WTC11 (cell line): Measurements from ENCODE around the gene TRPV2. TPM values are rescaled to one million over a fixed set of nuclear protein-coding genes. Genes with fewer than 3 reads are reported as not detected.

Experiments used
- ATAC-seq: fragments of 200-7000 bp; cut with Tn5 transposase; 2 replicates; pipeline ENCODE4 v1.10.0; 2021; ENCODE audit warnings: mild to moderate bottlenecking, moderate library complexity
- CTCF ChIA-PET: fragments of 300-600 bp; sonication (Branson Sonifier 250); formaldehyde crosslinking; loops from one replicate; lab custom pipeline; 2021; ENCODE audit warnings: antibody characterized with exemption; lab: Charles Lee
- POLR2A ChIA-PET: fragments of 350-600 bp; sonication (Branson Sonifier 250); formaldehyde crosslinking; loops from one replicate; lab custom pipeline; 2021; ENCODE audit warnings: antibody characterized with exemption; lab: Charles Lee
- DNase-seq: peaks from one replicate; pipeline ENCODE4 v3.0.0; 2021; ENCODE audit warnings: low spot score
- H3K27ac Mint-ChIP-seq: 2 replicates; pipeline ENCODE4 v1.8.0; 2021; ENCODE audit warnings: mixed read lengths
- H3K27me3 Mint-ChIP-seq: 2 replicates; pipeline ENCODE4 v1.8.0; 2021; ENCODE audit warnings: low read depth, mild to moderate bottlenecking, moderate library complexity, mixed read lengths
- H3K36me3 Mint-ChIP-seq: 2 replicates; pipeline ENCODE4 v1.8.0; 2021; ENCODE audit warnings: mixed read lengths
- H3K4me1 Mint-ChIP-seq: 2 replicates; pipeline ENCODE4 v1.8.0; 2022; ENCODE audit warnings: mixed read lengths
- H3K4me3 Mint-ChIP-seq: 2 replicates; pipeline ENCODE4 v1.8.0; 2021; ENCODE audit warnings: mild to moderate bottlenecking, moderate library complexity, mixed read lengths
- H3K9me3 Mint-ChIP-seq: 2 replicates; pipeline ENCODE4 v1.8.0; 2021; ENCODE audit warnings: mixed read lengths
- ATF1 ChIP-seq: sonication (generic); formaldehyde crosslinking; IDR thresholded peaks from 2 replicates; pipeline ENCODE4 v1.8.1; 2023; ENCODE audit warnings: mild to moderate bottlenecking, moderate library complexity, missing genetic modification reagents
- CREM ChIP-seq: sonication (generic); formaldehyde crosslinking; IDR thresholded peaks from 2 replicates; pipeline ENCODE4 v1.8.1; 2022; ENCODE audit warnings: mild to moderate bottlenecking, missing genetic modification reagents, moderate library complexity
- ESRRA ChIP-seq: sonication (generic); formaldehyde crosslinking; IDR thresholded peaks from 2 replicates; pipeline ENCODE4 v1.8.1; 2022; ENCODE audit warnings: mild to moderate bottlenecking, missing genetic modification reagents, borderline replicate concordance
- FOXJ3 ChIP-seq: sonication (generic); formaldehyde crosslinking; IDR thresholded peaks from 2 replicates; pipeline ENCODE4 v1.9.0; 2021; ENCODE audit warnings: missing genetic modification reagents, mild to moderate bottlenecking, borderline replicate concordance
- GRHL2 ChIP-seq: fragments of 250-450 bp; sonication (Bioruptor Pico); IDR thresholded peaks from 2 replicates; pipeline ENCODE4 v1.8.0; 2022; ENCODE audit warnings: mild to moderate bottlenecking, moderate library complexity; ENCODE audit not compliant: insufficient replicate concordance, severe bottlenecking
- HMGA2 ChIP-seq: fragments of 250-450 bp; sonication (Bioruptor Pico); IDR thresholded peaks from 2 replicates; pipeline ENCODE4 v1.4.0; 2021; ENCODE audit warnings: mild to moderate bottlenecking, moderate library complexity
- MYBL2 ChIP-seq: sonication (generic); formaldehyde crosslinking; IDR thresholded peaks from 2 replicates; pipeline ENCODE4 v1.8.1; 2023; ENCODE audit warnings: mild to moderate bottlenecking, moderate library complexity, missing genetic modification reagents
- NFYB ChIP-seq: sonication (generic); formaldehyde crosslinking; conservative IDR thresholded peaks from 2 replicates; pipeline ENCODE4 v1.8.0; 2022; ENCODE audit warnings: low read depth, missing genetic modification reagents
- PRDM15 ChIP-seq: sonication (generic); formaldehyde crosslinking; IDR thresholded peaks from 2 replicates; pipeline ENCODE4 v1.8.0; 2022; ENCODE audit warnings: missing genetic modification reagents
- TEAD1 ChIP-seq: sonication (generic); formaldehyde crosslinking; IDR thresholded peaks from 2 replicates; pipeline ENCODE4 v1.8.0; 2022; ENCODE audit warnings: mild to moderate bottlenecking, missing genetic modification reagents
- ZNF263 ChIP-seq: sonication (generic); formaldehyde crosslinking; IDR thresholded peaks from 2 replicates; pipeline ENCODE4 v1.8.1; 2022; ENCODE audit warnings: low read depth, mild to moderate bottlenecking, moderate library complexity, missing genetic modification reagents
- ZNF671 ChIP-seq: fragments of 250-450 bp; sonication (Bioruptor Pico); IDR thresholded peaks from 2 replicates; pipeline ENCODE4 v1.8.0; 2021; ENCODE audit warnings: mild to moderate bottlenecking
- total RNA-seq: library from RNA; stranded (reverse); gene quantifications from 3 replicates; pipeline ENCODE4 v1.2.3, GENCODE V29; 2021
- TF ChIP-seq, protein P1 (sequence below): sonication (generic); formaldehyde crosslinking; IDR thresholded peaks from 2 replicates; pipeline ENCODE4 v1.8.1; 2022; ENCODE audit warnings: missing genetic modification reagents, borderline replicate concordance
- TF ChIP-seq, protein P2 (sequence below): fragments of 250-450 bp; sonication (Bioruptor Pico); IDR thresholded peaks from 2 replicates; pipeline ENCODE4 v1.9.0; 2021; ENCODE audit warnings: mild to moderate bottlenecking, borderline replicate concordance
- TF ChIP-seq, protein P3 (sequence below): sonication (generic); formaldehyde crosslinking; IDR thresholded peaks from 2 replicates; pipeline ENCODE4 v1.8.1; 2022; ENCODE audit warnings: low read depth, missing genetic modification reagents, borderline replicate concordance
- TF ChIP-seq, protein P4 (sequence below): sonication (generic); formaldehyde crosslinking; IDR thresholded peaks from 2 replicates; pipeline ENCODE4 v1.8.1; 2023; ENCODE audit warnings: mild to moderate bottlenecking, missing genetic modification reagents, moderate library complexity

Gene TRPV2
- total RNA-seq, 1 experiment from 2014 or later = 3.5 TPM

- POLR2A ChIA-PET = no interaction called here
- no peak overlapping the region for H3K4me3 Mint-ChIP-seq
- ATAC-seq (no peak), DNase-seq (no peak)
- TF ChIP-seq ATF1 (CRISPR knock-in tag) (no peak), GRHL2 (no peak), NFYB (CRISPR knock-in tag) (no peak), CREM (CRISPR knock-in tag) (no peak), ESRRA (CRISPR knock-in tag) (no peak)
- peaks cover 35% of the 10 kb centered on the region for H3K36me3 Mint-ChIP-seq
- 0 out of 2 replicates have a peak overlapping the region, but pooled peaks have one; percentile 45 for H3K27ac Mint-ChIP-seq
- H3K9me3 Mint-ChIP-seq = no peaks in the 10 kb centered on the region
- H3K27me3 Mint-ChIP-seq = no peaks in the 10 kb centered on the region
- peaks cover 20% of the 10 kb centered on the region for H3K4me1 Mint-ChIP-seq
- CTCF ChIA-PET = interaction anchor here (0.9 to 2.9 kb wide), 3 partner anchors 71 to 84 kb away, joined by 3 to 11 read pairs (median 5); no protein-coding TSS in a partner anchor
These were observed 32.3 kb downstream of the TRPV2 start for GRCh38 chr17:16447676-16448075.

- Mint-ChIP-seq H3K4me1 (peaks cover 17% of the 10 kb centered on the region), H3K27me3 (no peaks in the 10 kb centered on the region), H3K36me3 (peaks cover 30% of the 10 kb centered on the region)
- POLR2A ChIA-PET = no interaction called here
- no peak for ATAC-seq
- TF ChIP-seq ZNF263 (no peak), MYBL2 (no peak), ESRRA (CRISPR knock-in tag) (no peak), TEAD1 (CRISPR knock-in tag) (no peak), PRDM15 (CRISPR knock-in tag) (no peak), FOXJ3 (CRISPR knock-in tag) (no peak), ZNF671 (CRISPR knock-in tag) (no peak), HMGA2 (CRISPR knock-in tag) (no peak)
- TF ChIP-seq, protein P1, sequence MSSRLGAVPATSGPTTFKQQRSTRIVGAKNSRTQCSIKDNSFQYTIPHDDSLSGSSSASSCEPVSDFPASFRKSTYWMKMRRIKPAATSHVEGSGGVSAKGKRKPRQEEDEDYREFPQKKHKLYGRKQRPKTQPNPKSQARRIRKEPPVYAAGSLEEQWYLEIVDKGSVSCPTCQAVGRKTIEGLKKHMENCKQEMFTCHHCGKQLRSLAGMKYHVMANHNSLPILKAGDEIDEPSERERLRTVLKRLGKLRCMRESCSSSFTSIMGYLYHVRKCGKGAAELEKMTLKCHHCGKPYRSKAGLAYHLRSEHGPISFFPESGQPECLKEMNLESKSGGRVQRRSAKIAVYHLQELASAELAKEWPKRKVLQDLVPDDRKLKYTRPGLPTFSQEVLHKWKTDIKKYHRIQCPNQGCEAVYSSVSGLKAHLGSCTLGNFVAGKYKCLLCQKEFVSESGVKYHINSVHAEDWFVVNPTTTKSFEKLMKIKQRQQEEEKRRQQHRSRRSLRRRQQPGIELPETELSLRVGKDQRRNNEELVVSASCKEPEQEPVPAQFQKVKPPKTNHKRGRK = no peak
- TF ChIP-seq, protein P2, sequence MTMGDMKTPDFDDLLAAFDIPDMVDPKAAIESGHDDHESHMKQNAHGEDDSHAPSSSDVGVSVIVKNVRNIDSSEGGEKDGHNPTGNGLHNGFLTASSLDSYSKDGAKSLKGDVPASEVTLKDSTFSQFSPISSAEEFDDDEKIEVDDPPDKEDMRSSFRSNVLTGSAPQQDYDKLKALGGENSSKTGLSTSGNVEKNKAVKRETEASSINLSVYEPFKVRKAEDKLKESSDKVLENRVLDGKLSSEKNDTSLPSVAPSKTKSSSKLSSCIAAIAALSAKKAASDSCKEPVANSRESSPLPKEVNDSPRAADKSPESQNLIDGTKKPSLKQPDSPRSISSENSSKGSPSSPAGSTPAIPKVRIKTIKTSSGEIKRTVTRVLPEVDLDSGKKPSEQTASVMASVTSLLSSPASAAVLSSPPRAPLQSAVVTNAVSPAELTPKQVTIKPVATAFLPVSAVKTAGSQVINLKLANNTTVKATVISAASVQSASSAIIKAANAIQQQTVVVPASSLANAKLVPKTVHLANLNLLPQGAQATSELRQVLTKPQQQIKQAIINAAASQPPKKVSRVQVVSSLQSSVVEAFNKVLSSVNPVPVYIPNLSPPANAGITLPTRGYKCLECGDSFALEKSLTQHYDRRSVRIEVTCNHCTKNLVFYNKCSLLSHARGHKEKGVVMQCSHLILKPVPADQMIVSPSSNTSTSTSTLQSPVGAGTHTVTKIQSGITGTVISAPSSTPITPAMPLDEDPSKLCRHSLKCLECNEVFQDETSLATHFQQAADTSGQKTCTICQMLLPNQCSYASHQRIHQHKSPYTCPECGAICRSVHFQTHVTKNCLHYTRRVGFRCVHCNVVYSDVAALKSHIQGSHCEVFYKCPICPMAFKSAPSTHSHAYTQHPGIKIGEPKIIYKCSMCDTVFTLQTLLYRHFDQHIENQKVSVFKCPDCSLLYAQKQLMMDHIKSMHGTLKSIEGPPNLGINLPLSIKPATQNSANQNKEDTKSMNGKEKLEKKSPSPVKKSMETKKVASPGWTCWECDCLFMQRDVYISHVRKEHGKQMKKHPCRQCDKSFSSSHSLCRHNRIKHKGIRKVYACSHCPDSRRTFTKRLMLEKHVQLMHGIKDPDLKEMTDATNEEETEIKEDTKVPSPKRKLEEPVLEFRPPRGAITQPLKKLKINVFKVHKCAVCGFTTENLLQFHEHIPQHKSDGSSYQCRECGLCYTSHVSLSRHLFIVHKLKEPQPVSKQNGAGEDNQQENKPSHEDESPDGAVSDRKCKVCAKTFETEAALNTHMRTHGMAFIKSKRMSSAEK (CRISPR knock-in tag) = no peak
- TF ChIP-seq, protein P3, sequence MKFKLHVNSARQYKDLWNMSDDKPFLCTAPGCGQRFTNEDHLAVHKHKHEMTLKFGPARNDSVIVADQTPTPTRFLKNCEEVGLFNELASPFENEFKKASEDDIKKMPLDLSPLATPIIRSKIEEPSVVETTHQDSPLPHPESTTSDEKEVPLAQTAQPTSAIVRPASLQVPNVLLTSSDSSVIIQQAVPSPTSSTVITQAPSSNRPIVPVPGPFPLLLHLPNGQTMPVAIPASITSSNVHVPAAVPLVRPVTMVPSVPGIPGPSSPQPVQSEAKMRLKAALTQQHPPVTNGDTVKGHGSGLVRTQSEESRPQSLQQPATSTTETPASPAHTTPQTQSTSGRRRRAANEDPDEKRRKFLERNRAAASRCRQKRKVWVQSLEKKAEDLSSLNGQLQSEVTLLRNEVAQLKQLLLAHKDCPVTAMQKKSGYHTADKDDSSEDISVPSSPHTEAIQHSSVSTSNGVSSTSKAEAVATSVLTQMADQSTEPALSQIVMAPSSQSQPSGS = no peak
- TF ChIP-seq, protein P4, sequence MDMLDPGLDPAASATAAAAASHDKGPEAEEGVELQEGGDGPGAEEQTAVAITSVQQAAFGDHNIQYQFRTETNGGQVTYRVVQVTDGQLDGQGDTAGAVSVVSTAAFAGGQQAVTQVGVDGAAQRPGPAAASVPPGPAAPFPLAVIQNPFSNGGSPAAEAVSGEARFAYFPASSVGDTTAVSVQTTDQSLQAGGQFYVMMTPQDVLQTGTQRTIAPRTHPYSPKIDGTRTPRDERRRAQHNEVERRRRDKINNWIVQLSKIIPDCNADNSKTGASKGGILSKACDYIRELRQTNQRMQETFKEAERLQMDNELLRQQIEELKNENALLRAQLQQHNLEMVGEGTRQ (CRISPR knock-in tag) = no peak
- TF ChIP-seq, all 79 proteins: peak for 0
- DNase-seq = no peak
- Mint-ChIP-seq H3K4me3 (no peak overlapping the region), H3K9me3 (no peaks in the 10 kb centered on the region), H3K27ac (peak overlapping the region; percentile 23)
- CTCF ChIA-PET = interaction anchor here (0.9 to 8.3 kb wide), 3 partner anchors 71 to 85 kb away, joined by 5 to 204 read pairs (median 11); no protein-coding TSS in a partner anchor
These were observed 33.1 kb downstream of the TRPV2 start for GRCh38 chr17:16448490-16448889.
